IMR-90 (cell line): ENCODE data around the gene TMTC2.

ENCODE experiments used
- BHLHE40 ChIP-seq: fragments of 150-350 bp; IDR thresholded peaks from 2 replicates; pipeline ENCODE4 v1.6.1; 2016; ENCODE audit warnings: mild to moderate bottlenecking, low read depth, low read length
- CEBPB ChIP-seq: IDR thresholded peaks from 2 replicates; pipeline ENCODE4 v1.6.1; 2012; ENCODE audit warnings: low read depth, low read length, improper control_type of control experiment
- CHD1 ChIP-seq: IDR thresholded peaks from 2 replicates; pipeline ENCODE4 v1.6.1; 2012; ENCODE audit warnings: low read depth, low read length, improper control_type of control experiment
- CTCF ChIP-seq: conservative IDR thresholded peaks from 2 replicates; pipeline ENCODE4 v1.5.1; 2012; ENCODE audit warnings: mild to moderate bottlenecking, low read depth, low read length, improper control_type of control experiment
- MAFK ChIP-seq: IDR thresholded peaks from 2 replicates; pipeline ENCODE4 v1.6.1; 2012; ENCODE audit warnings: low read depth, low read length, improper control_type of control experiment
- MAZ ChIP-seq: IDR thresholded peaks from 2 replicates; pipeline ENCODE4 v1.6.1; 2012; ENCODE audit warnings: low read depth, mild to moderate bottlenecking, low read length, improper control_type of control experiment, moderate library complexity, borderline replicate concordance
- POLR2A ChIP-seq: IDR thresholded peaks from 2 replicates; pipeline ENCODE4 v1.6.1; 2012; ENCODE audit warnings: mild to moderate bottlenecking, low read depth, low read length
- RAD21 ChIP-seq: IDR thresholded peaks from 2 replicates; pipeline ENCODE4 v1.6.1; 2012; ENCODE audit warnings: low read length, improper control_type of control experiment
- RCOR1 ChIP-seq: IDR thresholded peaks from 2 replicates; pipeline ENCODE4 v1.6.1; 2012; ENCODE audit warnings: mild to moderate bottlenecking, low read length, improper control_type of control experiment; ENCODE audit not compliant: insufficient replicate concordance
- SMC3 ChIP-seq: fragments of 150-350 bp; IDR thresholded peaks from 2 replicates; pipeline ENCODE4 v1.6.1; 2016; ENCODE audit warnings: low read depth, mild to moderate bottlenecking, antibody characterized with exemption, low read length, moderate library complexity
- USF2 ChIP-seq: fragments of 150-350 bp; IDR thresholded peaks from 2 replicates; pipeline ENCODE4 v1.6.1; 2017; ENCODE audit warnings: mild to moderate bottlenecking, antibody characterized with exemption, low read length, low read depth

- no peak for TF ChIP-seq CTCF
- no peak for TF ChIP-seq POLR2A
- no peak for TF ChIP-seq RAD21
- no peak for TF ChIP-seq USF2
- no peak for TF ChIP-seq RCOR1
- no peak for TF ChIP-seq CHD1
- TF ChIP-seq BHLHE40 = no peak
- TF ChIP-seq MAZ = no peak
- TF ChIP-seq SMC3 = no peak
- no peak for TF ChIP-seq MAFK
- TF ChIP-seq CEBPB = no peak
Observed at GRCh38 chr12:82805812-82806497, 119.2 kb downstream of the TMTC2 start.
